Esophagus squamous epithelium (tissue), 5 donors: ENCODE results near the gene PPP1R7. TPM values are rescaled to one million over a fixed set of nuclear protein-coding genes. Genes with fewer than 3 reads are reported as not detected.

ENCODE experiments used
- DNase-seq: peaks from one replicate; lab custom pipeline; 2025; lab: John Stamatoyannopoulos, UW
- H3K27ac ChIP-seq, 4 donors: fragments of 200-600 bp; sonication (generic); one replicate each; pipeline ENCODE4 v1.5.1; 2016 to 2019; ENCODE audit warnings: mild to moderate bottlenecking in 1 of 4
- H3K27me3 ChIP-seq, 4 donors: fragments of 200-600 bp; sonication (generic); 1 replicate in 3 of 4; 2 replicates in 1 of 4; pipeline versions ENCODE4 v1.5.1 to v1.6.0; 2017 to 2021; ENCODE audit warnings: antibody characterized with exemption in 1 of 4
- H3K36me3 ChIP-seq, 3 donors: fragments of 200-600 bp; sonication (generic); one replicate each; pipeline ENCODE4 v1.5.1; 2016 to 2019
- H3K4me1 ChIP-seq, 3 donors: fragments of 200-600 bp; sonication (generic); one replicate each; pipeline ENCODE4 v1.5.1; 2017 to 2019
- H3K4me3 ChIP-seq, 4 donors: fragments of 200-600 bp; sonication (generic); 1 replicate in 3 of 4; 2 replicates in 1 of 4; pipeline ENCODE4 v1.5.1; 2016 to 2019; ENCODE audit warnings: mild to moderate bottlenecking in 2 of 4, moderate library complexity in 1 of 4
- H3K9me3 ChIP-seq, 3 donors: fragments of 200-600 bp; sonication (generic); one replicate each; pipeline ENCODE4 v1.5.1; 2016 to 2019
- POLR2A ChIP-seq, 4 donors: fragments of 450-650 bp; IDR thresholded peaks; one replicate each; pipeline ENCODE4 v1.6.1; 2017; ENCODE audit warnings: antibody characterized with exemption in 4 of 4, mild to moderate bottlenecking in 4 of 4, moderate library complexity in 3 of 4
- WGBS, 2 donors: methylation state at CpG; one replicate each; pipeline ENCODE4 v1.1.5; 2018; 5-methylcytosine and 5-hydroxymethylcytosine counted together
- intact Hi-C: fragments of 100-400 bp; cut with DNase I; formaldehyde crosslinking; loops from one replicate; pipeline ENCODE4 v1.15.0; 2022
- total RNA-seq, 4 donors: library from RNA; depleted of rRNA; stranded (reverse); fragments of >200 nt; gene quantifications; one replicate each; pipeline ENCODE4 v1.1.0, GENCODE V29; 2016
- TF ChIP-seq, protein P1 (sequence below), 6 experiments: fragments of 450-650 bp in 4 of 6; fragments of 200-600 bp in 2 of 6; sonication (generic) in 2 of 6; IDR thresholded peaks; one replicate each; pipeline ENCODE4 v1.5.1; 2016 to 2019; ENCODE audit warnings: antibody characterized with exemption in 6 of 6, mild to moderate bottlenecking in 4 of 6, moderate library complexity in 4 of 6
- donor health status: DM: yes; HTN: yes; CAD: no.

The PPP1R7 gene
- total RNA-seq, 4 donors from 2014 or later: 53.5 to 108 (median 63.3) TPM

DNA sequence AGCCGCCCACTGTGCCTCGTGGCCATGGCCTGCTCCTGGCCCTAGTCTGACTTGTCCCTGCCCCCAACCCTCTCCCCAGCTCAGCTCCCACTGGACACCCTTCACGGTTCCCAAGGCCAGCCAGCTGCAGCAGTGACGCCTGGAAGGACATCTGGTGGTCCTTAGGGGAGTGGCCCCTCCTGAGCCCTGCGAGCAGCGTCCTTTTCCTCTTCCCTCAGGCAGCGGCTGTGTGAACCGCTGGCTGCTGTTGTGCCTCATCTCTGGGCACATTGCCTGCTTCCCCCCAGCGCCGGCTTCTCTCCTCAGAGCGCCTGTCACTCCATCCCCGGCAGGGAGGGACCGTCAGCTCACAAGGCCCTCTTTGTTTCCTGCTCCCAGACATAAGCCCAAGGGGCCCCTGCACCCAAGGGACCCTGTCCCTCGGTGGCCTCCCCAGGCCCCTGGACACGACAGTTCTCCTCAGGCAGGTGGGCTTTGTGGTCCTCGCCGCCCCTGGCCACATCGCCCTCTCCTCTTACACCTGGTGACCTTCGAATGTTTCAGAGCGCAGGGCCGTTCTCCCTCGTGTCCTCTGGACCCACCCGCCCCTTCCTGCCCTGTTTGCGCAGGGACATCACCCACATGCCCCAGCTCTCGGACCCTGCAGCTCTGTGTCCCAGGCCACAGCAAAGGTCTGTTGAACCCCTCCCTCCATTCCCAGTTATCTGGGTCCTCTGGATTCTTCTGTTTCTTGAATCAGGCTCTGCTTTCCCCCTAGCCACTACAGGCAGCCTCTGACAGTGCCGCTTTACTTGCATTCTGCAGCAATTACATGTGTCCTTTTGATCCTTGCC, 74.0 kb downstream of the PPP1R7 start:
- intact Hi-C loops: no loop called here
- Histone ChIP-seq H3K27me3 (no peaks in the 10 kb centered on the region), H3K4me3 (no peak overlapping the region), H3K4me1 (peaks cover 4 to 19% (median 6%) of the 10 kb centered on the region in 3 donors), H3K9me3 (no peaks in the 10 kb centered on the region), H3K36me3 (peaks cover 22 to 44% (median 24%) of the 10 kb centered on the region in 3 donors), H3K27ac (no peak overlapping the region)
- DNase-seq: no peak
- WGBS, 2 donors: 43 to 54% methylated on average over 18 to 19 of the region's 26 CpGs
- TF ChIP-seq, protein P1, sequence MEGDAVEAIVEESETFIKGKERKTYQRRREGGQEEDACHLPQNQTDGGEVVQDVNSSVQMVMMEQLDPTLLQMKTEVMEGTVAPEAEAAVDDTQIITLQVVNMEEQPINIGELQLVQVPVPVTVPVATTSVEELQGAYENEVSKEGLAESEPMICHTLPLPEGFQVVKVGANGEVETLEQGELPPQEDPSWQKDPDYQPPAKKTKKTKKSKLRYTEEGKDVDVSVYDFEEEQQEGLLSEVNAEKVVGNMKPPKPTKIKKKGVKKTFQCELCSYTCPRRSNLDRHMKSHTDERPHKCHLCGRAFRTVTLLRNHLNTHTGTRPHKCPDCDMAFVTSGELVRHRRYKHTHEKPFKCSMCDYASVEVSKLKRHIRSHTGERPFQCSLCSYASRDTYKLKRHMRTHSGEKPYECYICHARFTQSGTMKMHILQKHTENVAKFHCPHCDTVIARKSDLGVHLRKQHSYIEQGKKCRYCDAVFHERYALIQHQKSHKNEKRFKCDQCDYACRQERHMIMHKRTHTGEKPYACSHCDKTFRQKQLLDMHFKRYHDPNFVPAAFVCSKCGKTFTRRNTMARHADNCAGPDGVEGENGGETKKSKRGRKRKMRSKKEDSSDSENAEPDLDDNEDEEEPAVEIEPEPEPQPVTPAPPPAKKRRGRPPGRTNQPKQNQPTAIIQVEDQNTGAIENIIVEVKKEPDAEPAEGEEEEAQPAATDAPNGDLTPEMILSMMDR (IDR thresholded peaks at IDR 0.05): no peak
- TF ChIP-seq POLR2A (IDR thresholded peaks at IDR 0.05): no peak

DNA sequence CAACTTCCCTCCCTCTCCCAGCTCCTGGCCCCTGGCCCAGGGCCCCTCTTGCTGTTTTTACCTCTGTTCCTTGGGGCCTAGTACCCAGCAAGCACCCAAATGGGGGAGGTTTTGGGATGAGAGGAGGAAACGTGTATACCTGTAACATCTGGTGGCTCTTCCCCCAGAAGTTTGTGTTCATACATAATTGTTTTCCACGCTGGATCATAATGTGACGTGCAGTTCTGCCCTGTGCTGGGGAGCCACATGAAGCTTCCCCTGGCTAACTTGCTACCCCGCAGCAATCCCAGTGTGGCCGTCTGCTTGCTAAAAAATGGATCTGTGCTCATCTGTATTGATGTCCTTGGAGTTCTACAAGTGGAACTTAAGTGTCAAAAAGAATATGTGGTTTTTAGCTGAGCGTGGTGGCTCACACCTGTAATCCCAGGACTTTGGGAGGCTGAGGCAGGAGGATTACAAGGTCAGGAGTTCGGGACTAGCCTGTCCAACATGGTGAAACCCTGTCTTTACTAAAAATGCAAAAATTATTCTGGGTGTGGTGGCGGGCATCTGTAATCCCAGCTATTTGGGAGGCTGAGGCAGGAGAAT, 74.7 kb downstream of the PPP1R7 start:
- intact Hi-C loops: no loop called here
- 69 to 90% methylated on average over 5 to 6 of the region's 8 CpGs for WGBS, 2 donors
- no peaks in the 10 kb centered on the region for H3K9me3 ChIP-seq
- no peak overlapping the region for H3K4me3 ChIP-seq
- no peak for DNase-seq
- peaks cover 29 to 51% (median 31%) of the 10 kb centered on the region in 3 donors for H3K36me3 ChIP-seq
- no peaks in the 10 kb centered on the region for H3K27me3 ChIP-seq
- TF ChIP-seq, protein P1 (IDR thresholded peaks at IDR 0.05): no peak
- no peak for TF ChIP-seq POLR2A (IDR thresholded peaks at IDR 0.05)
- H3K4me1 ChIP-seq: peaks cover 4 to 16% (median 4%) of the 10 kb centered on the region in 3 donors
- H3K27ac ChIP-seq: no peak overlapping the region

DNA sequence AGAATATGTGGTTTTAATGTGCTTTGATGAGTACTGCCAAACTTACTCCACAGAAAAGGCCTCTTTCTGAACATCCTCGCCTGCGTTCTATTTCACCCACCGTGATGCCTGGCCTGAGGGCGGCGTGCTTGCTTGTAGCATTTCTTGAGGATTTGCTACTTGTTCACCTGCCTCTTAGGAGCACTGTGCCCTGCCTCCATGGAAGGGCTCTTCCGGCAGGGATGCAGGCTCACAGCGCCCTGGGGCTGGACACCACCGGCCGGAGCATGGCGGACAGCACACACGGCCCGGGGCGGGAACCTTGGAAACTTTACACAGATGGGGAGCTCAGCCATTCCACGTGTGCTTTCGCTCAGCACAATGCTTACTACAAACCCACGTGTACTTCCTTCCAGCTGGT, 75.3 kb downstream of the PPP1R7 start:
- intact Hi-C loops: no loop called here
- DNase-seq: no peak
- no peak overlapping the region for H3K27ac ChIP-seq
- peaks cover 35 to 57% (median 37%) of the 10 kb centered on the region in 3 donors for H3K36me3 ChIP-seq
- H3K27me3 ChIP-seq: no peaks in the 10 kb centered on the region
- TF ChIP-seq POLR2A (IDR thresholded peaks at IDR 0.05): no peak
- TF ChIP-seq, protein P1 (IDR thresholded peaks at IDR 0.05): no peak
- H3K9me3 ChIP-seq: no peaks in the 10 kb centered on the region
- H3K4me3 ChIP-seq: no peak overlapping the region
- peaks cover 4 to 16% (median 4%) of the 10 kb centered on the region in 3 donors for H3K4me1 ChIP-seq
- 88 to 89% methylated on average over 10 to 15 of the region's 16 CpGs for WGBS, 2 donors

DNA sequence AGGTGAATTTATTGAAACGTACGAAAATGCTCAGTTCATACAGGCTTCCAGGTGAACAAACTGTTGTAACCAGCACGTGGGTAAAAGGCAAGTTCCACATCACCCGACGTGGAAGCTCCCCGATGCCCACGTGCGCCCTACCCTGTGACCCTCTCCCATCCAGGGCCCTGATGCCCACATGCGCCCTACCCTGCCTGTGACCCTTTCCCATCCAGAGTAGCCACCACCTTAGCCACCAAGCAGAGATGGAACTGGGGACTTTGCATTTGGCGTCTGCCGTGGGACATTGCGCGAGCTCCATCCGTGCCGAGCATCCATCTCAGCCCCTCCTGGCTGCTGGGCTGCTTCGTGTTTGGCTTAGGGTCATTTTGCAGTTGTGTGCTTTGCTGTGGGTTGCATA, 75.7 kb downstream of the PPP1R7 start:
- H3K4me1 ChIP-seq: peaks cover 4 to 16% (median 4%) of the 10 kb centered on the region in 3 donors
- H3K27ac ChIP-seq: no peak overlapping the region
- TF ChIP-seq, protein P1 (IDR thresholded peaks at IDR 0.05): no peak
- no peak for TF ChIP-seq POLR2A (IDR thresholded peaks at IDR 0.05)
- H3K27me3 ChIP-seq: no peaks in the 10 kb centered on the region
- no peak for DNase-seq
- no peak overlapping the region for H3K4me3 ChIP-seq
- WGBS, 2 donors: 86 to 93% methylated on average over 11 to 15 of the region's 16 CpGs
- H3K36me3 ChIP-seq: peaks cover 40 to 61% (median 42%) of the 10 kb centered on the region in 3 donors
- intact Hi-C loops: no loop called here
- H3K9me3 ChIP-seq: no peaks in the 10 kb centered on the region
